ENCODE results near the gene WFDC2. TPM values are rescaled to one million over a fixed set of nuclear protein-coding genes. Genes with fewer than 3 reads are reported as not detected.

WFDC2 gene
- total and polyA plus RNA-seq, 4 experiments from 2014 or later = 0.73 to 1.6 TPM; not detected in 2

GRCh38 chr20:45462711-45463509, 6.6 kb upstream of the WFDC2 start:
- Mint-ChIP-seq H3K4me1 (no peaks in the 10 kb centered on the region), H3K4me3 (no peak overlapping the region)
- CTCF ChIA-PET (ENCODE audit: partially characterized antibody) = interaction anchor here (1.4 to 1.6 kb wide), 3 partner anchors 11 to 308 kb away, joined by 3 to 4 read pairs (median 3); no protein-coding TSS in a partner anchor

GRCh38 chr20:45463709-45464108, 5.8 kb upstream of the WFDC2 start:
- no peak overlapping the region for H3K27ac Mint-ChIP-seq
- no peaks in the 10 kb centered on the region for H3K9me3 Mint-ChIP-seq
- H3K4me3 ChIP-seq (ENCODE audit: low read length in 2 of 2) = no peak overlapping the region
- no peak overlapping the region for H3K4me3 Mint-ChIP-seq
- peaks cover 2% of the 10 kb centered on the region for H3K27me3 ChIP-seq (ENCODE audit: insufficient read depth, low read length)
- H3K9me3 ChIP-seq (ENCODE audit: control insufficient read depth in 1 of 2, low read length in 2 of 2) = no peaks in the 10 kb centered on the region
- no peaks in the 10 kb centered on the region for H3K36me3 Mint-ChIP-seq
- DNase-seq = no peak
- ChIA-PET POLR2A (ENCODE audit: partially characterized antibody) (no interaction called here), CTCF (ENCODE audit: partially characterized antibody) (interaction anchor here (0.9 to 1.6 kb wide), 2 partner anchors 11 to 173 kb away, joined by 3 to 4 read pairs; no protein-coding TSS in a partner anchor)
- intact Hi-C loops (cut with micrococcal nuclease) = no loop called here
- H3K27ac ChIP-seq (ENCODE audit: low read depth, low read length) = no peak overlapping the region
- peaks cover 12 to 18% of the 10 kb centered on the region in 2 donors for H3K27me3 Mint-ChIP-seq
- H3K4me1 ChIP-seq (ENCODE audit: insufficient read depth, low read length) = no peaks in the 10 kb centered on the region
- H3K4me1 Mint-ChIP-seq = no peaks in the 10 kb centered on the region
- H3K36me3 ChIP-seq (ENCODE audit: insufficient read depth, low read length) = no peaks in the 10 kb centered on the region

More at GRCh38 chr20:45462711-45463509, 6.6 kb upstream of the WFDC2 start:
- DNase-seq = no peak
- H3K27ac Mint-ChIP-seq = no peak overlapping the region
- H3K36me3 Mint-ChIP-seq = no peaks in the 10 kb centered on the region
- no peaks in the 10 kb centered on the region for H3K36me3 ChIP-seq (ENCODE audit: insufficient read depth, low read length)
- POLR2A ChIA-PET (ENCODE audit: partially characterized antibody) = interaction anchor here (0.7 kb wide), 1 partner anchor 9 kb away, joined by 4 read pairs; no protein-coding TSS in a partner anchor
- no peaks in the 10 kb centered on the region for H3K4me1 ChIP-seq (ENCODE audit: insufficient read depth, low read length)
- no peaks in the 10 kb centered on the region for H3K27me3 ChIP-seq (ENCODE audit: insufficient read depth, low read length)
- H3K9me3 ChIP-seq (ENCODE audit: control insufficient read depth in 1 of 2, low read length in 2 of 2) = no peaks in the 10 kb centered on the region
- H3K27me3 Mint-ChIP-seq = peaks cover 6 to 10% of the 10 kb centered on the region in 2 donors
- intact Hi-C loops (cut with micrococcal nuclease) = no loop called here
- no peaks in the 10 kb centered on the region for H3K9me3 Mint-ChIP-seq
- H3K27ac ChIP-seq (ENCODE audit: low read depth, low read length) = no peak overlapping the region
- no peak overlapping the region for H3K4me3 ChIP-seq (ENCODE audit: low read length in 2 of 2)

GRCh38 chr20:45465491-45466266, 3.9 kb upstream of the WFDC2 start:
- Histone ChIP-seq H3K9me3 (ENCODE audit: control insufficient read depth in 1 of 2, low read length in 2 of 2) (no peaks in the 10 kb centered on the region), H3K36me3 (ENCODE audit: insufficient read depth, low read length) (no peaks in the 10 kb centered on the region), H3K4me1 (ENCODE audit: insufficient read depth, low read length) (peaks cover 10% of the 10 kb centered on the region), H3K27ac (ENCODE audit: low read depth, low read length) (no peak overlapping the region), H3K27me3 (ENCODE audit: insufficient read depth, low read length) (peaks cover 19% of the 10 kb centered on the region), H3K4me3 (ENCODE audit: low read length in 2 of 2) (no peak overlapping the region)
- peaks cover 0 to 2% (median under 1%) of the 10 kb centered on the region in 4 donors for H3K4me1 Mint-ChIP-seq
- no peaks in the 10 kb centered on the region for H3K9me3 Mint-ChIP-seq
- H3K27me3 Mint-ChIP-seq = peaks cover 20 to 28% of the 10 kb centered on the region in 2 donors
- no peaks in the 10 kb centered on the region for H3K36me3 Mint-ChIP-seq
- no peak for DNase-seq
- intact Hi-C loops (cut with micrococcal nuclease) = no loop called here
- ChIA-PET CTCF (ENCODE audit: partially characterized antibody) (interaction anchor here (0.7 to 2.4 kb wide), 6 partner anchors 10 to 172 kb away, joined by 3 to 11 read pairs (median 4); no protein-coding TSS in a partner anchor), POLR2A (ENCODE audit: partially characterized antibody) (no interaction called here)
- no peak overlapping the region for H3K4me3 Mint-ChIP-seq
- H3K27ac Mint-ChIP-seq = no peak overlapping the region

GRCh38 chr20:45467172-45467571, 2.4 kb upstream of the WFDC2 start:
- H3K27me3 Mint-ChIP-seq = peaks cover 31 to 43% of the 10 kb centered on the region in 2 donors
- H3K4me3 Mint-ChIP-seq = no peak overlapping the region
- H3K36me3 Mint-ChIP-seq = no peaks in the 10 kb centered on the region
- Histone ChIP-seq H3K36me3 (ENCODE audit: insufficient read depth, low read length) (no peaks in the 10 kb centered on the region), H3K4me1 (ENCODE audit: insufficient read depth, low read length) (peaks cover 13% of the 10 kb centered on the region), H3K27me3 (ENCODE audit: insufficient read depth, low read length) (peaks cover 31% of the 10 kb centered on the region), H3K9me3 (ENCODE audit: control insufficient read depth in 1 of 2, low read length in 2 of 2) (no peaks in the 10 kb centered on the region), H3K4me3 (ENCODE audit: low read length in 2 of 2) (no peak overlapping the region), H3K27ac (ENCODE audit: low read depth, low read length) (no peak overlapping the region)
- intact Hi-C loops (cut with micrococcal nuclease) = no loop called here
- no peak for DNase-seq
- H3K9me3 Mint-ChIP-seq = no peaks in the 10 kb centered on the region
- peaks cover 0 to 7% (median 3%) of the 10 kb centered on the region in 4 donors for H3K4me1 Mint-ChIP-seq
- POLR2A ChIA-PET (ENCODE audit: partially characterized antibody) = no interaction called here
- no peak overlapping the region for H3K27ac Mint-ChIP-seq
- CTCF ChIA-PET (ENCODE audit: partially characterized antibody) = interaction anchor here (2.4 kb wide), 1 partner anchor 173 kb away, joined by 11 read pairs; no protein-coding TSS in a partner anchor

GRCh38 chr20:45467861-45468260, 1.7 kb upstream of the WFDC2 start:
- Mint-ChIP-seq H3K9me3 (no peaks in the 10 kb centered on the region), H3K4me1 (peaks cover 0 to 7% (median 3%) of the 10 kb centered on the region in 4 donors), H3K27me3 (peaks cover 38 to 49% of the 10 kb centered on the region in 2 donors), H3K4me3 (no peak overlapping the region), H3K27ac (no peak overlapping the region), H3K36me3 (no peaks in the 10 kb centered on the region)
- POLR2A ChIA-PET (ENCODE audit: partially characterized antibody) = no interaction called here
- no peaks in the 10 kb centered on the region for H3K9me3 ChIP-seq (ENCODE audit: control insufficient read depth in 1 of 2, low read length in 2 of 2)
- DNase-seq = no peak
- no peak overlapping the region for H3K4me3 ChIP-seq (ENCODE audit: low read length in 2 of 2)
- no peaks in the 10 kb centered on the region for H3K36me3 ChIP-seq (ENCODE audit: insufficient read depth, low read length)
- H3K27me3 ChIP-seq (ENCODE audit: insufficient read depth, low read length) = peaks cover 31% of the 10 kb centered on the region
- H3K4me1 ChIP-seq (ENCODE audit: insufficient read depth, low read length) = peaks cover 13% of the 10 kb centered on the region
- intact Hi-C loops (cut with micrococcal nuclease) = no loop called here
- CTCF ChIA-PET (ENCODE audit: partially characterized antibody) = no interaction called here
- no peak overlapping the region for H3K27ac ChIP-seq (ENCODE audit: low read depth, low read length)

- no peak overlapping the region for H3K27ac Mint-ChIP-seq
- H3K9me3 Mint-ChIP-seq = no peaks in the 10 kb centered on the region
- Histone ChIP-seq H3K27ac (ENCODE audit: low read depth, low read length) (no peak overlapping the region), H3K4me1 (ENCODE audit: insufficient read depth, low read length) (peaks cover 13% of the 10 kb centered on the region), H3K27me3 (ENCODE audit: insufficient read depth, low read length) (peaks cover 31% of the 10 kb centered on the region), H3K36me3 (ENCODE audit: insufficient read depth, low read length) (no peaks in the 10 kb centered on the region), H3K9me3 (ENCODE audit: control insufficient read depth in 1 of 2, low read length in 2 of 2) (no peaks in the 10 kb centered on the region), H3K4me3 (ENCODE audit: low read length in 2 of 2) (peak overlapping the region in 1 of 2 donors; percentile 13)
- peak overlapping the region; percentile 47 to 74 (median 66) for H3K4me3 Mint-ChIP-seq
- no peaks in the 10 kb centered on the region for H3K36me3 Mint-ChIP-seq
- intact Hi-C loops (cut with micrococcal nuclease) = no loop called here
- DNase-seq = no peak
- ChIA-PET CTCF (ENCODE audit: partially characterized antibody) (no interaction called here), POLR2A (ENCODE audit: partially characterized antibody) (no interaction called here)
- peaks cover 45 to 55% of the 10 kb centered on the region in 2 donors for H3K27me3 Mint-ChIP-seq
- peaks cover 0 to 7% (median 3%) of the 10 kb centered on the region in 4 donors for H3K4me1 Mint-ChIP-seq
Measured at GRCh38 chr20:45470262-45470931, 844 bp downstream of the WFDC2 start.

Measured in CD4-positive, alpha-beta memory T cell (primary cell).